ENCODE results near the gene PPCDC.
"Not testable (repeated sequence)": the region's sequence is repeated elsewhere in the genome, so short reads cannot be mapped to it uniquely, and the experiment has no call there.

GRCh38 chr15:75077551-75077961 is 54.2 kb downstream of the PPCDC start:
- TF ChIP-seq CHD4 (IDR thresholded peaks at IDR 0.05); BACH1 (IDR thresholded peaks at IDR 0.05; ENCODE audit: borderline replicate concordance); MTA2 (IDR thresholded peaks at IDR 0.05; ENCODE audit: low read depth); CREB1 (IDR thresholded peaks at IDR 0.05; ENCODE audit: low read depth); GABPA (IDR thresholded peaks at IDR 0.05; ENCODE audit: low read depth); CTCF (IDR thresholded peaks at IDR 0.05 in 2 of 3, conservative IDR thresholded peaks at IDR 0.05 in 1 of 3; ENCODE audit: control insufficient read depth in 2 of 3, extremely low read depth in 1 of 3, insufficient read depth in 1 of 3, low read depth in 3 of 3, low read length in 3 of 3); POLR2AphosphoS5 (IDR thresholded peaks at IDR 0.05; ENCODE audit: low read length): not testable (repeated sequence)

Data from GM12878 (cell line).